ENCODE results near the gene GASK1A. TPM values are rescaled to one million over a fixed set of nuclear protein-coding genes. Genes with fewer than 3 reads are reported as not detected.
A peak's percentile ranks its signal among the peaks of the same experiment; 100 is the strongest.

Gene GASK1A
- total and polyA plus RNA-seq, 2 of the 8 experiments (the other 6 are each of a cell fraction or from before 2014, with no cell fraction given): 4.7 to 7.9 TPM

- TF ChIP-seq NRF1 (IDR thresholded peaks at IDR 0.05; ENCODE audit: low read depth, low read length): no peak
- TF ChIP-seq KDM5A (IDR thresholded peaks at IDR 0.05; ENCODE audit: low read length): no peak
- TF ChIP-seq TAF1 (IDR thresholded peaks at IDR 0.05; ENCODE audit: low read depth, low read length): no peak
- TF ChIP-seq YY1 (IDR thresholded peaks at IDR 0.05; ENCODE audit: low read depth, low read length): no peak
- TF ChIP-seq RAD21 (IDR thresholded peaks at IDR 0.05 in 1 of 2, conservative IDR thresholded peaks at IDR 0.05 in 1 of 2; ENCODE audit: low read depth in 2 of 2, low read length in 2 of 2): peak; percentile 28 to 45
- TF ChIP-seq CTBP2 (IDR thresholded peaks at IDR 0.05; ENCODE audit: borderline replicate concordance, insufficient read depth, insufficient read length, low read length): no peak
- no peak for TF ChIP-seq BRCA1 (IDR thresholded peaks at IDR 0.05; ENCODE audit: low read depth, low read length)
These were observed 21.5 kb upstream of the GASK1A start (continued) for GRCh38 chr3:42957573-42957972.
